Loucy (cell line): Measurements from ENCODE around the gene ZNF226.

Experiments used
- CTCF ChIP-seq: fragments of 200-600 bp; sonication (generic); conservative IDR thresholded peaks from 2 replicates; pipeline ENCODE4 v1.5.1; 2014; ENCODE audit warnings: mild to moderate bottlenecking, antibody characterized with exemption, low read length
- EZH2phosphoT487 ChIP-seq: fragments of 200-600 bp; IDR thresholded peaks from 2 replicates; pipeline ENCODE4 v1.6.1; 2018; ENCODE audit warnings: antibody characterized with exemption, mild to moderate bottlenecking, moderate library complexity, borderline replicate concordance

GRCh38 chr19:44131955-44132354 is 32.9 kb upstream of the ZNF226 start:
- no peak for TF ChIP-seq CTCF
- TF ChIP-seq EZH2phosphoT487: no peak
